GM11168 (cell line): ENCODE results near the gene NMU.
"Not testable (repeated sequence)": the region's sequence is repeated elsewhere in the genome, so short reads cannot be mapped to it uniquely, and the experiment has no call there.

Experiments used
- in situ Hi-C: fragments of 300-500 bp; cut with MboI; formaldehyde crosslinking; loops from one replicate; pipeline ENCODE4 v1.12.0; 2022; ENCODE audit warnings: low sequenced_read_pairs; ENCODE audit not compliant: unreplicated experiment

The NMU gene

DNA sequence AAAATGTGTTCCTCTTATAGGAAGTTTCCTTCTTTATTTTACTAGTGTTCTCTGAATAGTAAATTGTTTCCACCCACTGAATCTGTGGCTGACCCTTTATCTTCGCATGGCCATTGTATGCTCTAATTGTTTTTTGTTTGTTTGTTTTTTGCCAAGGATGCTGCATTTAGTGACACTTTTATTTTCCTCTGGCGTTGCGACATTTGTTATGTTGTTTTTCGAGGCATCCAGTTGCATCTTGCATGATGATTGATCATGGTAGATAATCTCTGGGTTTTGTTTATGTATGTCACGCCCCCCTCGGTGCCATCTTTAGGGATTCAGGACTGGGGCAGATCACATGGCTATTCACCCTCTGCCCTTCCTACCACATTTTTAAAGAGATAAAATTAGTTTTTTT lies 2.2 kb downstream of the NMU start:
- in situ Hi-C loops = no loop called here

DNA sequence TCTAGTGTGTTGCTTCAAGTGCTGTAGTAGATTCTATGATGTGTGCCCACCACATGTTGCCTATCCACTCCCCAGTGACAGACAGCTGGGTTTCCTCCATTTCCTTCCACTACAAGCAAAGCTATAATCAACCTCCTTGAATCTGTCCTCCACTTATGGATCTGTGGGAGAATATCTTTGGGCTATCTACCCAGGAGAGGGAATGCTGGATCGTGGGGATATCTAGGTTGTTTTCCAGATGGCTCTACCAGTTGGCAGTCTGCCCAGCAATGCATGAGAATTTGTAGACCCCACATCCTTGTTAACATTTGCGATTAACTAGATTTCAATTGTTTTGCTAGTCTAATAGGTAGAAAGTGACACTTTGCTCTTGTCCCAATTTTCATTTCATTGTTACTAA lies 10.3 kb downstream of the NMU start:
- in situ Hi-C loops = no loop called here

DNA sequence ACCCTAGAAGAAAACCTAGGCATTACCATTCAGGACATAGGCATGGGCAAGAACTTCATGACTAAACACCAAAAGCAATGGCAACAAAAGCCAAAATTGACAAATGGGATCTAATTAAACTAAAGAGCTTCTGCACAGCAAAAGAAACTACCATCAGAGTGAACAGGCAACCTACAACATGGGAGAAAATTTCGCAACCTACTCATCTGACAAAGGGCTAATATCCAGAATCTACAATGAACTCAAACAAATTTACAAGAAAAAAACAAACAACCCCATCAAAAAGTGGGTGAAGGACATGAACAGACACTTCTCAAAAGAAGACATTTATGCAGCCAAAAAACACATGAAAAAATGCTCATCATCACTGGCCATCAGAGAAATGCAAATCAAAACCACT lies 12.0 kb downstream of the NMU start:
- in situ Hi-C loops = not testable (repeated sequence)

DNA sequence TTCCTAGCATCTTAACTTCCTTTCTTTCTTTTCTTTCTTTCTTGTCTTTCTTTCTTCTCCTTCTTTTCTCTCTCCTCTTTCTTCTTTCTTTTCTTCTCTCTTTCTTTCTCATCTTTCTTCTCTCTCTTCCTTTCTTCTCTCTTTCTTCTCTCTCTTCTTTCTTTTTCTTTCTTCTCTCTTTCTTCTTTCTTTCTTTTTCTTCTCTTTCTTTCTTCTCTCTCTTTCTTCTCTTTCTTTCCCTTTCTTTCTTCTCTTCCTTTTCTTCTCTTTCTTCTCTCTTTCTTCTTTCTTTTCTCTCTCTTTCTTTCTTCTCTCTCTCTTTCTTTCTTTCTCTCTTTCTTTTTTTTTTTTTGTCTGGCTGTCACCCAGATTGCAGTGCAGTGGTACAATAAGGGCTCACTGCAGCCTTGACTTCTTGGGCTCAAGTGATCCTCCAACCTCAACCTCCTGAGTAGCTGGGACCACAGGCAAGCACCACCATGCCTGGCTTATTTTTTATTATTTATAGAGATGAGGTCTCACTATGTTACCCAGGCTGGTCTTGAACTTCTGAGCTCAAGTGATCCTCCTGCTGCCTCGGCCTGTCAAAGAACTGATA lies 17.5 kb downstream of the NMU start:
- in situ Hi-C loops = no loop called here

DNA sequence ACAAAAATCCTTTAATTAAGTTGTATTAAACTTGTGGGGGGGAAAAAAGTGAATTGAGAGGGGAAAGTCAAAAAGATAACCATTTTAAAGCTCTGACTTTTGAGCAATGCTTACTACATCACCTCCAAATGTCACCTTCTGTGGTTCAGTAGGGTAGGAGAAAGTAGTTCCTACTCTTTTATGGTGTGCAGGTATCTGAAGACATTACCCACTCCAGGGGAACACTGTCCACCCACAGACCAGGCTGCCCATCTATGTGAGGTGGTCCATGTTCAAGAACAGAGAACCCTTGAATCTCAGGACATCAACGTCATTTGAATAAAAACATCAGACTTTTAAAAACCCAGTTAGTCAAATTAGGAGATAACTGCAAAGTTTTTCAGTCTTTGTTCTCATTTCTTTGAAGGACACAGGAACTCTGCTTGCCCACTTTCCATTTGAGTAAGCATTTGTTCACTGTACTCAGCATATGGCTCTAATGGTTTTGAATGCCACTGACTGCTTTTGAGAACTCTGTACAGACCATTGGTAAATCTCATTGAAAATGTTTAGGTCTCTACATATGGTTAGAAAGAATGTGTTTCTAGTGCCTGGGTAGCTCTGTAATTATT lies 18.4 kb downstream of the NMU start:
- in situ Hi-C loops = no loop called here

DNA sequence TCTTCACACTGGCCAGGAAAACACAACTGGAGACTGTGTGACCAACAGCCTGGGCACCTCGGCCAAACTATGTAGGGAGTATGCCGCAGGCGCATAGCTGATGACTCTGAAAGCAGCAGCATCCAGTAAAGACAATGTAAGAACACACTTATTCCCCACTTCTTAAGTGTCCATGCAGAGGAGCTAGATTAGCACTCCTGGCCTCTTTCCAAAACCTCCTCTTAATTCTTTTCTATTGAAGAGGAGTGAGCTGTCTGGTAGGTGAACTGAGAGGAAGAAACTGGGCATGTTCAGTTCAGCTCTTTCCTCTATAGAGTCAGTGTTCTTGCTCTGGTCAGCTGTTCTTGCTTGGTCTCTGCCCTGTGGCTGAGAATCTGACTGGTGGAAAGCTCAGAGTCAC lies 21.1 kb downstream of the NMU start:
- in situ Hi-C loops = no loop called here

DNA sequence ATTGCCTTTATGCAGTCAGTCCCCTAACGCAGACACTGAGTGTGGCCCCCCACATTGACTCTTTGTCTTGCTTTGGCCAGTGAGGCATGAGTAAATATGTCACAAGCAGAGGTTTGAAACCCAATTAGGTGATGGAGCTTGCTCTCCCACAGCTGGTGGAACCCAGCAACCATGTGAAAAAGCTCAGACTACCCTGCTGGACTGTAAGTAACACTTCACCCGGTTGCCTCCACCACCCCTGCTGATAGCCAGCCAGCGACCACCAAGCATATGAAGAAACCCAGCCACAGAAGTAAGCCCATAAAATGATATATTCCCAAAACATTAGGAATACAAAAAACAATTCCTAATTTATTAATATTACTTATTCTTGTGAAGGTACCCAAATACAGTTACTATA lies 22.5 kb downstream of the NMU start:
- in situ Hi-C loops = no loop called here

DNA sequence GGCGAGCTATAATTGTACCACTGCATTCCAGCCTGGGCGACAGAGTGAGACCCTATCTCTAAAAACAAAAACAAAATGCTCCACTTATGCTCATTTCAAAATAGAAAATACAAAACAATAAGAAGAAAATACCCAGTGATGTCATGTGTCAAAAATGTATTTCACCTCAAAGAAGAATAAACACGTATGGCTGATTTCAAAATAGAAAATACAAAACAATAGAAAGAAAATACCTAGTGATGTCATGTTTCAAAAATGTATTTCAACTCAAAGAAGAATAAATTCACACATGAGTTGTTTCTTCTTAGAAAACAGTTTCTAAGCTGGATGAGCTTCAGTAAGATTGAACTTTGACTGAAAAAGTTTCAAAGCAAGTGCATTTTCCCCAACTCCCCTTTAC lies 23.8 kb downstream of the NMU start:
- in situ Hi-C loops = no loop called here

DNA sequence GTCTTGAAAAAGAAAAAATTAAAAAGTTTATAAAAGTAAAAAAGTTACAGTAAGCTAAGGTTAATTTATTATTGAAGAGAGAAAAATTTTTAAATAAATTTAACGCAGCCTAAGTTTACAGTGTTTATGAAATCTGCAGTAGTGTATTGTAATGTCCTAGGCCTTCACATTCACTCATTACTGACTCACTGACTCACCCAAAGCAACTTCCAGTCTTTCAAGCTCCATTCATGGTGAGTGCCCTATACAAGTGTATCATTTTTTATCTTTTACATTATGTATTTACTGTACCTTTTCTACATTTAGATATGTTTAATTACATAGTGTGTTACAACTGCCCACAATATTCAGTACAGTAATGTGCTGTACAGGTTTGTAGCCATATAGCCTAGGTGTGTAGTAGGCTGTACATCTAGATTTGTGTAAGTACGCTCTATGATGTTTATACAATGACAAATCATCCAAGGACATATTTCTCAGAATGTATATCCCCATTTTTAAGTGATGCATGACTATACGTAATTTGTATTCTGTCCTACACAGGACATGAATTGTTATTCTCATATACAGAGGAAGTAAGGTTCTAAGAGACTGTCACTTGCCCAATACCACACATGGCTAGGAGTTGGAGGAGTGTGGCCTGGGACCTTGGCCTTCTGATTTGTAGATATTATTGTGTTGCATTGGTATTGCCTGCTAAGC lies 24.6 kb downstream of the NMU start:
- in situ Hi-C loops = no loop called here

DNA sequence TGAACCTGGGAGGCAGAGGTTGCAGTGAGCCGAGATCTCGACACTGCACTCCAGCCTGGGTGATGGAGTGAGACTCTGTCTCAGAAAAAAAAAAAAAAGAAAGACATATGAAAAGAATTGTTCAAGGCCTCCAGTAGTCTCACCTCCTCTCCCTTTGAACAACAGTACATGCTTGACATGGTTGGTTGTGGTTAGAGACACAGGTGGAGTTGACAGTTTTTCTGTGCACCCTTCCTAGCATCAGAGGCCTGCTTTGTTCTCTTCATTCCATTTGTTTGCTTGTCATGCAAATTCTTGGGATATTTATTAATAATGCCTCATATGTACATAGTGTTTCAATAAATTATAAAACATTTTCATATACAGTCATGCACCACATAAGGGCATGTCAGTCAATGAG lies 25.7 kb downstream of the NMU start:
- in situ Hi-C loops = no loop called here

DNA sequence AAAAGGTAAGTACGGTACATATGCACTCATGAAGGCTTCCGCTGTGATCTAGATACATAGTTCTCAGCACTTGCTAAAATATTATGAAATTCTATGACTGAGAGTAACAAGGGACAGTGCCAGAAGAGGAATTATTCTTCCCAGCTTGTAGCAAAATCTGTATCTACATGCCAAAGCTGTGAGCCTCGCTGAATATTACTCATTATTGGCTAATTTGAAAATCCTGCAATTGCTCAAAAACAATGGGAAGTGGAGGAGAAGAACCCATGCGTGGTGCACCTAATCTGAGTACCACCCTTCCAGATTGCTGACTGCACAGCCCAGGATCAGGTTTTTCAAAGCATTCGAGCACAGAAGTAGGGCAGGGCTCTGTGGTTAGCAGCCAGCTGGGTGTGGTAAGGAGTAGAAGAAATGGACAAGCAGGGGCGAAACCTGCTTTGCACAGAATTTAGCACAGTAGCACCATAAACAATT lies 26.7 kb downstream of the NMU start:
- in situ Hi-C loops = no loop called here

DNA sequence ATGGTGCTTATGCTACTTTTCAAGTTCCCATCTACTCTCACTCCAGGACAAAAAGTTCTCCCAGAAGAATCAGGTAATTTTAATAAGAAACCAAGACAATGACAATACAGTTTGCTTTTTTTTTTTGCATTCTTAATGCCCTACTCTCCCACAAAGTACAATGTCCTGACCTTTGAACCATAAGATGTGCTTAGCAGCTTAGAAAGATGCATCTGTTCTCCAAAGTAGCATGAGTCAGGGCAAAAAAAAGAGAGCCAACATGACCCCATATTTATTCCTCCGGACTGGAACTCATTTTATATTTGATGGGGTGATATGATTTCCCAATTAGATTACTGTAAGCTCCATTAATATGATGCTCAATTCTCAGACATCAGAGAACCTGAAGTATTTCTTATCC lies 27.5 kb downstream of the NMU start:
- in situ Hi-C loops = no loop called here

DNA sequence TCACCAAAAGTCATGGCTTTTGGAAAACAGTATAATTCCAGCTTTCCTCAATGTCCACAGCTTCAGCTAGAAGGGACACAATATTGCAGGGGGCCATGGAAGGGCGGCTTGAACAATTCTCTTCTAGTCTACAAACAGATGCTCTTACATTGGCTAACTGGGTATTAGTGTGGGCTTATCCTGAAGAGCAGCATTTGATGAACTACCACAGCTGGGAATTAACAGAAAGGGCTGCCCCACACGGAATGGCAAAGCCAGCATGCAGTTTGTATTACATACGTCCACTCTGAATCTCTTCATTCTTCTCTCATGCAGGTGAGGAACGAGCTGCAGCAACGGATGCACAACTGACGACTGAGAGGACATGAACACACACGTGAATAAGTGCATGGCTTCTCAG lies 31.1 kb downstream of the NMU start:
- in situ Hi-C loops = no loop called here

DNA sequence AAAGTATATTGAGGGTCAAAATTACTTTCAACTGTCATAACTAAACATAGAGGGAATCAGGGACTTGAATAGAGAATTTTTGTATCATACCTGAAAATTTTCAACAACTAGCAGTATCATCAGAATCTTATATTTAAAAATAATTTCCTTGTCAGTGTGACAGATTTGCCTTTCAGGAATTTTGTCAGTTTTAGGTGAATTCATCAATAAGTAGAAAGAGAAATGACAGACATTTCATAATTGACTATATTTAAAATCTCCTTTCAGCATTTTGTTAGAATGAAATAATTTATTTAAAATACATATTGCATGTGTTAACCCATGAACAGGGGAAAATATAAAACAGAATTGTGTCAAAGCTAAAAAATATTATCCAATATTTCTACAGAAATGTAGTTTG lies 35.5 kb downstream of the NMU start:
- in situ Hi-C loops = no loop called here

DNA sequence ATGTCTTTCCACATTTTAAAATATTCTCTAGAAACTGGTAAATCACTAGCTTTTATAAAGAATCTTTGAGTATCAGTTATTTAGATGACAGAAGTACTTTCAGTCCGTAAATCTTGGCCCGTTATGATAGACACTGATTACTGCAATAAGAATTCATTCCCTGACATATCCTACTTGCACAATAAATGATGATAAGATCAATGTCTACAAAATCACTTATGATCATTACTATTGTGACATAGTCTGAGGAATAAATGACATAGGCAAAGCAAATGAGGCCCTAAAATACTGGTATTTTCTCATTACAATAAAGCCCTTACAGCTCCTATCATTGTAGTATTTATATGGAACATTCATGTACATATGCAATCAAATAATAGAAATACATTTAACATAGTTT lies 37.5 kb downstream of the NMU start:
- in situ Hi-C loops = no loop called here

DNA sequence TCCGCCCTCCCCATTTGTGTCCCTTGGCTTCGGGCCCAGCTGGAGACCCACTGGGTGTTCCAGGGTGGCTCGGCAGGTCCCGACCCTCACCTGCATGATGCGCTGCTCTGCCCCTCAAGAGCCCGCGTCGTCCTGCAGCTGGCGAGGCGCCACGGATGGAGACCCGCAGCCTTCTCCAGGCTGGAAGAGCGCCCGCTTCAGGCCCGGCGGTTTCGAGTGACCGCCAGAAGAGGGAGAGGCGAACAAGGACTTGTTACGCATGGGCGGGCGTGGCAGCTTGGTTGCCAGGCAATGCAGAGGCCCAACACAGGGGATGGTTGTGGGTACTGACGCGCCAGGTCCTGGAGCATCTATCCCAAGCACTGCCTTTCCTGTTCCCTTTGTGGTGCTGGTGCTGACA lies 44.1 kb downstream of the NMU start, which contains the start of gene PDCL2:
PDCL2 (minus strand) TSS at position 232 of the 400 bp plus-strand sequence; CDS start at position 96, 136 bp downstream.
- in situ Hi-C loops = no loop called here

DNA sequence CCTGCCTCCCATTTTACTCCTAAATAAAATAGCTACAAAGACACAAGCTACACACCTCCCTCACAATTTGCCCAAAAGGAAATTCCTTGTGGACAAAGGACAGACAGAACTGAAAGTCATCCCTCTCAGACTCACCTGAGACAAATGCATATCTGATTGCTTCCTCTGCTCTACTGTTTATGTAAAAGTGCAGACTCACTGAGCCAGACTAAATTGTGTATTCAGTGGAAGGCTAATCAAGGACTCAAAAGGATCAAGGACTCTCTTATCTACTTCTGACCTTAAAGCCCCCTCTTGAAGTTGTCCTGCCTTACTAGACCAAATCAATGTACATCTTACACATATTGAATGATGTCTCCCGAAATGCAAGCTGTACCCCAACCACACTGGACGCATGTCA lies 47.9 kb downstream of the NMU start:
- in situ Hi-C loops = no loop called here

DNA sequence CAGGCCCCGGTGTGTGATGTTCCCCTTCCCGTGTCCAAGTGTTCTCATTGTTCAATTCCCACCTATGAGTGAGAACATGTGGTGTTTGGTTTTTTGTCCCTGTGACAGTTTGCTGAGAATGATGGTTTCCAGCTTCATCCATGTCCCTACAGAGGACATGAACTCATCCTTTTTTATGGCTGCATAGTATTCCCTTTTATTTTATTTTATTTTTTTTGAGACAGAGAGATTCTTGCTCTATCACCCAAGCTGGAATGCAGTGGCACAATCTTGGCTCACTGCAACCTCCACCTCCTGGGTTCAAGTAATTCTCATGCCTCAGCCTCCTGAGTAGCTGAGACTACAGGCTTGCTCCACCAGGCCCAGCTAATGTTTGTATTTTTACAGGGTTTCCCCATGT lies 53.3 kb downstream of the NMU start:
- in situ Hi-C loops = not testable (repeated sequence)

DNA sequence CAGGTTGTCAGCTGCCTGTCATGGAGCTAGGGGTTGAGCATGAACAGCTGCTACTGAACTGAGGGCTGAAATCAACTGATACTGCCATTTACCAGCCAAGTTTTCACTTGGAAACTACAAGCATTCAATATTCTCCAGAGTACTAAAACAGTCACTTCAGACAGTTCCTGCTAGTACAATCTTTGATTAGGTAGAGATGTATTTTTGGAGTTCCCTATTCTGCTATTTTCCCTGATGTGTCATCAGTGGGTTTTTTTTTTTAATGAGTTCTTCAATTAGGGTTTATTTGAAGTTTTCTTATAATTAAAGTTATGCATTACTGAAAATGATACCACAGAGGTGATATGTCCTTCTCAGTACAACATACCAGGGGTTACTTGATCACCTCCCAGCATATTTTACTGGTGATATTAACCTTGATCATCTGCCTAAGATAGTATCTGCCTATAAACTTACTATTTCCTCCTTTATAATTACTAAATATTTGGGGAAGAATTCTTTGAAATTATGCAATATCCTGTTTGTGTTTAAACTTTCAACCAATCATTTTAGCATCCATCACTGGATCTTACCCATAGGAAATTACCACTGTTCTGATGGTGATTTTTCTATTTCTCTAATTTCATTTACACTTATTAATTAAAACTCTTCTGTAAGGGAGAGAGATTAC lies 57.6 kb downstream of the NMU start:
- in situ Hi-C loops = no loop called here

DNA sequence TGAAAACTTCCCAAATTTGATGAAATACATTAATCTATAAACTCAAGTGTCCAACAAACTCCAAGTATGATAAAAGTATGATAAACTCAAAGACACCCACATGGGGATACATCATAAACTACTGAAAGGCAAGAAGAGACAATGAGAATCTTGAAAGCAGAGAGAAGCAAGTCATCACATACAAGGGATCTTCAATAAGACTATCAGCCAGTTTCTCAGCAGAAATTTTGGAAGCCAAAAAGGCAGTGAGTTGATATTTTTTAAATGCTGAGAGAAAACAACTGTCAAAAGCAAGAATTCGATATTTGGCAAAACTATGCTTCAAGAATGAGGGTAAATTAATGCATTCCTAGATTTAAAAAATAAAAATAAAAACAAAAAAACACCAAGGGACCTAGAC lies 60.6 kb downstream of the NMU start:
- in situ Hi-C loops = no loop called here

DNA sequence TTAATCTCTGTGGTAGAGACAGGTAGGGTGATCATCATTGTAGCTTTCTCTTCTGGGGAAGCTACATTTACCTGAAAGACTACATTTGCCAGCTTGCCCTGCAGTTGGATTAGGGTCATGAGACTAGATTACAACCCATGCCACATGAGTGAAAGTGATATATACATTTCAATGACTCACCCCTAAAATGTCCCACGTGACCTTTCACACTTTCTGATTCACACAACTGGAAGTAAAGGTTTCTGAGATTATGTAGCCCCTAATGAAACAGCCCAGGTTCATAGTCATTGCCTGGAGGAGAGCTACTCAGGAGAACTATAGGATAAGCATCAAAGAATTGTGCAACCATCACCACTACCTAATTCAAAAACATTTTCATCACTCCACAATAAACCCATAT lies 61.8 kb downstream of the NMU start:
- in situ Hi-C loops = no loop called here
